ES-I3 (cell line): ENCODE data around the gene FSTL3.
"Not testable (repeated sequence)": the region's sequence is repeated elsewhere in the genome, so short reads cannot be mapped to it uniquely, and the experiment has no call there.

Experiments used
- H3K36me3 ChIP-seq: 2 replicates; pipeline ENCODE4 v1.6.1; 2013; ENCODE audit warnings: mild to moderate bottlenecking, low read length, control low read depth, moderate library complexity; ENCODE audit not compliant: insufficient read depth
- H3K4me1 ChIP-seq: 2 replicates; pipeline ENCODE4 v1.6.1; 2013; ENCODE audit warnings: mild to moderate bottlenecking, control low read depth, low read length; ENCODE audit not compliant: insufficient read depth
- H3K9ac ChIP-seq: 2 replicates; pipeline ENCODE4 v1.6.1; 2013; ENCODE audit warnings: low read depth, mild to moderate bottlenecking, low read length, moderate library complexity
- H3K9me3 ChIP-seq: 2 replicates; pipeline ENCODE4 v1.6.1; 2013; ENCODE audit warnings: mild to moderate bottlenecking, low read length, moderate library complexity; ENCODE audit not compliant: control insufficient read depth, insufficient read depth

Gene FSTL3

DNA sequence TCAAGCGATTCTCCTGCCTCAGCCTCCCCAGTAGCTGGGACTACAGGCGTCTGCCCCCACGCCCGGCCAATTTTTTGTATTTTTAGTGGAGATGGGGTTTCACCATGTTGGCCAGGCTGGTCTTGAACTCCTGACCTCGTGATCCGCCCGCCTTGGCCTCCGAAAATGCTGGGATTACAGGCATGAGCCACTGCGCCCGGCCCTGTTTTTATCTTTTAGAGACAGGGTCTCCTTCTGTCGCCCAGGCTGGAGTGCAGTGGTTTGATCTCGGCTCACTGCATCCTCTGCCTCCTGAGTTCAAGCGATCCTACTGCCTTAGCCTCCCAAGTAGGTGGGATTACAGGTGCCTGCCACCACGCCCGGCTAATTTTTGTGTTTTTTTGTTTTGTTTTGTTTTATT lies 22.3 kb downstream of the FSTL3 start:
- not testable (repeated sequence) for H3K9me3 ChIP-seq, H3K36me3 ChIP-seq, H3K4me1 ChIP-seq, H3K9ac ChIP-seq

- not testable (repeated sequence) for H3K9me3 ChIP-seq, H3K4me1 ChIP-seq, H3K9ac ChIP-seq, H3K36me3 ChIP-seq
These were observed 23.7 kb downstream of the FSTL3 start for GRCh38 chr19:699885-700284.

DNA sequence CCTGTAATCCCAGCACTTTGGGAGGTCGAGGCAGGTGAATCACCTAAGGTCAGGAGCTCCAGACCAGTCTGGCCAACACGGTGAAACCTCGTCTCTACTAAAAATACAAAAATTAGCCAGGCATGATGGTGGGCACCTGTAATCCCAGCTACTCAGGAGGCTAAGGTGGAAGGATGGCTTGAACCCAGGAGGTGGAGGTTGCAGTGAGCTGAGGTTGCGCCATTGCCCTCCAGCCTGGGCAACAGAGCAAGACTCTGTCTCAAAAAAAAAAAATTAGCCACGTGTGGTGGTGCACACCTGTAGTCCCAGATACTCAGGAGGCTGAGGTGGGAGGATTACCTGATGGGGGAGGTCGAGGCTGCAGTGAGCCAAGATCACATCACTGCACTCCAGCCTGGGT lies 26.7 kb downstream of the FSTL3 start:
- H3K9ac ChIP-seq: peak overlapping the region; percentile 35; the same call in 1 of the 2 replicates
- not testable (repeated sequence) for H3K4me1 ChIP-seq, H3K9me3 ChIP-seq, H3K36me3 ChIP-seq

DNA sequence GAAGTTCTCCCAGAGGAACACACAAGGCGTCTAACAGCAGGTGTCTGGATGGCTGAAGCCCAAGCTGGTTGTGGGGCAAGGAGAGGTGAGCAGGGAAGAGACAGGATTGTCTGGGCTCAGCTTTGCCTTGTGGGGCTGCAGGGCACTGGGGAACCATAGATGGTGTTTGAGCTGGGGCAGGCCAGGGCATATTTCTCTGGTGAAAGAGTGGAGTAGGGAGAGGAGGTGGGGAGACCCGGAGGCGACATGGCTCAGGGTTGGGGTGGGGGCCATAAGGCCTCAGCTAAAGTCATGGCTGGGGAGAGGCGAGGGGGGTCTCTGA lies 27.1 kb downstream of the FSTL3 start:
- Histone ChIP-seq H3K9me3 (no peaks in the 10 kb centered on the region), H3K9ac (peak overlapping the region; percentile 35; the same call in 1 of the 2 replicates), H3K36me3 (no peaks in the 10 kb centered on the region), H3K4me1 (no peaks in the 10 kb centered on the region)

DNA sequence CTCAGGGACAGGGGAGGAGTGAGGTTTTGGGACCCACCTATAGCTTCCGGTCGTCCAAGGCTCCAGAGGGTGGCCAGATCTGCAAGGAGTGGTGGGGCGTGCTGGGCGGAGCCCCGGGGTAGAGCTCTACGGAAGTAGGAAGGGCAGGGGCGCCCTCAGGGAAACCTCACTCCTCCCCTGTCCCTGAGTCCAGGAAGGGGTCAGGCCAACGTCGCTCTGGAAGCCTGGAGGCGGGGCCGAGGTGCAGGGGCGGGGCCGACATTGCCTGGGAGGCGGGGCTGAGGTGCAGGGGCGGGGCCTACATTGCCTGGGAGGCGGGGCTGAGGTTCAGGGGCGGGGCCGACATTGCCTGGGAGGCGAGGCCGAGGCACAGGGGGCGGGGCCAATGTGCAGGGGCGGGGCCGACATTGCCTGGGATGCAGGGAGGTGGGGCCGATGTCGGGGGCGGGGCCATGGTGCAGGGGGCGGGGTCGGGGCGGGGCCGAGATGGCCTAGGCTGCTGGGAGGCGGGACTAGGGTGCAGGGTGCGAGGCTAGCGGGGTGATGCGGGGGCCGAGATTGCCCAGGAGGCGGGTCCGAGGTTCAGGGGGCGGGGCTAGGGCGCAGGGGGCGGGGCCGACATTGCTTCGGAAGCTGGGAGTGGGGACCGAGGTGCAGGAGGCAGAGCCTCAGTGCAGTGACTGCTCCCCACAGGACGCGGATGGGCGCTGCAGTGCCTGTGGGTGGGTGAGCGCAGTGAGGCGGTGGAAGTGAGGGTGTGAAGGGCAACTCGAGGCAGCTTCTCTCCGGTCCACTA lies 27.7 kb downstream of the FSTL3 start:
- H3K9ac ChIP-seq: peak overlapping the region; percentile 36; the same call in 1 of the 2 replicates
- no peaks in the 10 kb centered on the region for H3K36me3 ChIP-seq

GRCh38 chr19:704447-704741 lies 28.2 kb downstream of the FSTL3 start:
- Histone ChIP-seq H3K36me3 (no peaks in the 10 kb centered on the region), H3K9ac (peak overlapping the region; percentile 36; the same call in 1 of the 2 replicates), H3K4me1 (no peaks in the 10 kb centered on the region), H3K9me3 (no peaks in the 10 kb centered on the region)

More for the DNA sequence above, 27.7 kb downstream of the FSTL3 start:
- Histone ChIP-seq H3K9me3 (no peaks in the 10 kb centered on the region), H3K4me1 (no peaks in the 10 kb centered on the region)

GRCh38 chr19:708154-709143 lies 32.3 kb downstream of the FSTL3 start, which contains the start of gene PALM:
TSS of gene PALM (plus strand) at chr19:708935. CDS start at chr19:709147, 212 bp downstream.
- Histone ChIP-seq H3K9ac (peak within 1 kb of the TSS; percentile 52), H3K36me3 (no peaks in the 10 kb centered on the region), H3K9me3 (no peaks in the 10 kb centered on the region), H3K4me1 (peaks cover 9% of the 10 kb centered on the region; the same call in 1 of the 2 replicates)

- peak overlapping the region; percentile 52 for H3K9ac ChIP-seq
- H3K36me3 ChIP-seq: no peaks in the 10 kb centered on the region
- no peaks in the 10 kb centered on the region for H3K9me3 ChIP-seq
- peaks cover 9% of the 10 kb centered on the region; the same call in 1 of the 2 replicates for H3K4me1 ChIP-seq
These were observed 33.2 kb downstream of the FSTL3 start for GRCh38 chr19:709196-709964.

DNA sequence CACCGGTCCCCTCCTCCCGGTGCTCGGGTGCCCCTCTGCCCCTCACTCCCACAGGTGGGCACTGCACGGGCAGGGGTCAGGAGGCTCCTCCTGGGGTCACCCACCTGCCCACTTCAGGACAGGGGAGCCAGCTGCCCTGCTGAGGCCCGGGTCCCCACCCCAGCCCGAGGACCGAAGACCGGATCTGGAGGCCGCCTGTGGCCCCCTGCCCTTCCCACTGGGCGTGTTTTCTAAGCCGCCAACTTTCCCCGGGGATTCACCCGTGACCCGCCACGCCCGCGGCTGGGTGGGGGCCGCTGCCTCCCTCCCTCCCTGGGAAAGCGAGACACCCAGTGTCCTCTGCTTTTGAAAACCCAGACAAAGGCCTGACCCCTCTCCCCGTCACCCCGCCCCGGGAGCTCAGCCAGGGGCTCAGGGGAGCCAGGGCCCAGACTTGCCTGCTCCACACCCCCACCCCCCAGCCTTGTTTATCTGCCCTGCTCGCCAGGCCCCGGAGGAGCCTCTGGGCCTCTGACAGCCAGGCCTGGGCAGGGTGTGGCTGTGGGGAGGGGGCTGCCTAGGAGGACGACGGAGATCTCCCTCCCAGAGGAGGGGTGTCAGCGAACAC lies 33.9 kb downstream of the FSTL3 start:
- Histone ChIP-seq H3K9me3 (no peaks in the 10 kb centered on the region), H3K36me3 (no peaks in the 10 kb centered on the region), H3K9ac (peak overlapping the region; percentile 52; the same call in 1 of the 2 replicates), H3K4me1 (peaks cover 9% of the 10 kb centered on the region; the same call in 1 of the 2 replicates)

DNA sequence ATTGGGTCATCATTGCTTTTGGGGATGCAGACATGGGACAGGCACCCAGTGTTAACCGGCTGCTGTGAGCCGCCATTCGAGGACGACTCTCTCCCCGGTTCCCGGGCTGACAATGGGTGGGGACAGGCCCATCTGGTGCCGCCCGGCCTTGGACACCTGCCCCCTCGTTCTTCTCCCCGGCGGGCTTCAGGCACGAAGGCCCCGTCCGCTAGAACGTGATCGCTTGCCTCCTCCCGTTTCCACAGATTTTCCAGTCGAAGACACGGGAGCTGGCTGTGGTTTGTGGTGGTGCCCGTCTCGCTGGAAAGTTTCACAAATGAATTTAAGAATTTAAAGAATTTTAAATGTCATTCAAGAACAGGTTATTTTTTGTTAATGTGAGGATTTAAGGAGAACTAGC lies 34.6 kb downstream of the FSTL3 start:
- no peaks in the 10 kb centered on the region for H3K36me3 ChIP-seq
- H3K4me1 ChIP-seq: peaks cover 9% of the 10 kb centered on the region; the same call in 1 of the 2 replicates
- H3K9me3 ChIP-seq: peaks cover 6% of the 10 kb centered on the region
- H3K9ac ChIP-seq: no peak overlapping the region

- no peaks in the 10 kb centered on the region for H3K36me3 ChIP-seq
- peaks cover 9% of the 10 kb centered on the region; the same call in 1 of the 2 replicates for H3K4me1 ChIP-seq
- peaks cover 6% of the 10 kb centered on the region for H3K9me3 ChIP-seq
- no peak overlapping the region for H3K9ac ChIP-seq
These were observed 35.1 kb downstream of the FSTL3 start for GRCh38 chr19:711254-711653.

DNA sequence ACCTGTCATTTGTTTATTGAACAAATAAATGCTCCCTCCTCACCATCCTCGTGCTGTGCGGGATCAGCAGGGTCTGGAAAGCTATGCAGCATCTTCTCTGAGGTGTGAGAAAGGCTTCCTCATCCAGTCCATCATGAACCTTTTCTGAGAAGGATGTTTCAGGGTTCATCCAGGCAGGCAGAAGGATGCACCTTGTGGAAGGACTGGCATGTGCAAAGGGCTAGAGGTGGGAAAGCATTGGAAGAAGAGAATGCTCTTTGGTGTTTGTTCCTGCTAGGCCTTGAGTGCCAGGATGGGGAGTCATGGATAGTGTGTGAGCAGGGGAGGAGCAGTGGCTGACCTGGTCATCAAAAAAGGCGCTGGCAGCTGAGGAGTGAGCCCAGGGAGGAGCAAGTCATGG lies 39.2 kb downstream of the FSTL3 start:
- no peak overlapping the region for H3K9ac ChIP-seq
- H3K4me1 ChIP-seq: peaks cover 14% of the 10 kb centered on the region; the same call in 1 of the 2 replicates
- H3K36me3 ChIP-seq: no peaks in the 10 kb centered on the region
- peaks cover 6% of the 10 kb centered on the region for H3K9me3 ChIP-seq

DNA sequence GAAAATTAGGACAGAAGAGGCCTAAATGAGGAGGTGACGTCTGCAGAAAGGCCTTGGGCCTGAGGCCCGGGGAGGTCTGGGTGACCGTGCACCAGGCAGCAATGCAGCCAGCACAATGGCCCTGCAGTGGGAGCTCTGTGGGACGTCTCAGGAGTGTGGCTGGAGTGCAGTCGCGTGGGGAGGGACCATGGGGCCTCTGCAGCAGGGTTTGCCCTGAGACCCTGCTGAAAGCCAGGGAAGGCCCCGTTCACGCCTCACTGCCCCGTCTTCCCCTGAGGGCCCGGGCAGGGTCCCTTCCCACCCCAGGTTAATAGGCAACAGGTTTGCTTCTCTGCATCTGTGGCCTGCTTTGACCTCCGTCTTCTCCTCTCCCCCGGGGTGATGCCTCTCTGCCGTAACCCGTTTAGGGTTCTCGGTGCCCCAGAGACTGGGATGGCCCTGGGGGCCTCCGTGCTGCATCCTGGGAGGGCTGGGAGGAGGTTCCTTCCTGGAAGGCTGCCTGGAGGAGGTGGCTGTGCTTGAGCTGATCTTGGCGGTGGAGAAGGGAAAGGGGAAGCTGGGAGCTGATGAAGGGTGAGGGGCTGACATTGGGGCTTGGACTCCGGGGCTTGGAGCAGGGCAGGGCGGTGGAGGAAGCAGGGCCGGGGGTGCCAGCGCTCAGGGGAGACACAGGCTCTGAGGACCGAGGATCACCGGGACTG lies 42.2 kb downstream of the FSTL3 start:
- H3K9me3 ChIP-seq: peaks cover 6% of the 10 kb centered on the region
- H3K36me3 ChIP-seq: no peaks in the 10 kb centered on the region
- H3K4me1 ChIP-seq: peaks cover 5% of the 10 kb centered on the region; the same call in 1 of the 2 replicates
- H3K9ac ChIP-seq: no peak overlapping the region
